ENCODE data around the gene CHIC2.

CHIC2 gene

GRCh38 chr4:54017974-54018373 is 46.4 kb downstream of the CHIC2 start:
- H3K27me3 ChIP-seq (replicated peaks; ENCODE audit: control insufficient read depth, insufficient read depth, low read length) = no peaks in the 10 kb centered on the region
- DNase-seq (ENCODE audit: extremely low read depth, insufficient read length) = no peak
- H3K4me3 ChIP-seq (replicated peaks; ENCODE audit: low read depth, low read length) = no peak overlapping the region
- no peaks in the 10 kb centered on the region for H3K36me3 ChIP-seq (ENCODE audit: control insufficient read depth, insufficient read depth, low read length)
- no peak for TF ChIP-seq CTCF (IDR thresholded peaks at IDR 0.05; ENCODE audit: insufficient read depth, low read length, poor library complexity, severe bottlenecking)

GRCh38 chr4:54017308-54017707 is 47.1 kb downstream of the CHIC2 start:
- Histone ChIP-seq H3K36me3 (ENCODE audit: control insufficient read depth, insufficient read depth, low read length) (no peaks in the 10 kb centered on the region), H3K4me3 (replicated peaks; ENCODE audit: low read depth, low read length) (no peak overlapping the region), H3K27me3 (replicated peaks; ENCODE audit: control insufficient read depth, insufficient read depth, low read length) (no peaks in the 10 kb centered on the region)
- TF ChIP-seq CTCF (IDR thresholded peaks at IDR 0.05; ENCODE audit: insufficient read depth, low read length, poor library complexity, severe bottlenecking) = no peak
- DNase-seq (ENCODE audit: extremely low read depth, insufficient read length) = no peak

- TF ChIP-seq CTCF (IDR thresholded peaks at IDR 0.05; ENCODE audit: insufficient read depth, low read length, poor library complexity, severe bottlenecking) = no peak
- Histone ChIP-seq H3K36me3 (ENCODE audit: control insufficient read depth, insufficient read depth, low read length) (no peaks in the 10 kb centered on the region), H3K4me3 (replicated peaks; ENCODE audit: low read depth, low read length) (no peak overlapping the region), H3K27me3 (replicated peaks; ENCODE audit: control insufficient read depth, insufficient read depth, low read length) (no peaks in the 10 kb centered on the region)
- no peak for DNase-seq (ENCODE audit: extremely low read depth, insufficient read length)
These were observed 47.9 kb downstream of the CHIC2 start for GRCh38 chr4:54016504-54016903.

- TF ChIP-seq CTCF (IDR thresholded peaks at IDR 0.05; ENCODE audit: insufficient read depth, low read length, poor library complexity, severe bottlenecking) = no peak
- no peaks in the 10 kb centered on the region for H3K27me3 ChIP-seq (replicated peaks; ENCODE audit: control insufficient read depth, insufficient read depth, low read length)
- no peaks in the 10 kb centered on the region for H3K36me3 ChIP-seq (ENCODE audit: control insufficient read depth, insufficient read depth, low read length)
- no peak for DNase-seq (ENCODE audit: extremely low read depth, insufficient read length)
- no peak overlapping the region for H3K4me3 ChIP-seq (replicated peaks; ENCODE audit: low read depth, low read length)
These were observed 48.9 kb downstream of the CHIC2 start for GRCh38 chr4:54015423-54016030.

GRCh38 chr4:54014666-54015160 is 49.7 kb downstream of the CHIC2 start:
- Histone ChIP-seq H3K4me3 (replicated peaks; ENCODE audit: low read depth, low read length) (no peak overlapping the region), H3K36me3 (ENCODE audit: control insufficient read depth, insufficient read depth, low read length) (no peaks in the 10 kb centered on the region)
- TF ChIP-seq CTCF (IDR thresholded peaks at IDR 0.05; ENCODE audit: insufficient read depth, low read length, poor library complexity, severe bottlenecking) = no peak

GRCh38 chr4:54011201-54011600 is 53.2 kb downstream of the CHIC2 start:
- H3K4me3 ChIP-seq (replicated peaks; ENCODE audit: low read depth, low read length) = no peak overlapping the region
- no peak for TF ChIP-seq CTCF (IDR thresholded peaks at IDR 0.05; ENCODE audit: insufficient read depth, low read length, poor library complexity, severe bottlenecking)
- no peak for DNase-seq (ENCODE audit: extremely low read depth, insufficient read length)
- H3K27me3 ChIP-seq (replicated peaks; ENCODE audit: control insufficient read depth, insufficient read depth, low read length) = no peaks in the 10 kb centered on the region
- no peaks in the 10 kb centered on the region for H3K36me3 ChIP-seq (ENCODE audit: control insufficient read depth, insufficient read depth, low read length)

More at GRCh38 chr4:54014666-54015160, 49.7 kb downstream of the CHIC2 start:
- no peaks in the 10 kb centered on the region for H3K27me3 ChIP-seq (replicated peaks; ENCODE audit: control insufficient read depth, insufficient read depth, low read length)
- DNase-seq (ENCODE audit: extremely low read depth, insufficient read length) = no peak
